HAP-1 (cell line): ENCODE results near the gene MYMK.

Source experiments
- DNase-seq, 2 experiments: peaks; one replicate each; pipeline ENCODE4 v3.0.0-alpha.2; 2016 to 2020; ENCODE audit warnings: low spot score in 2 of 2
- H3K27me3 ChIP-seq: fragments of 250-450 bp; sonication (Bioruptor Pico); 2 replicates; pipeline ENCODE4 v1.5.1; 2020; ENCODE audit warnings: low read depth, mild to moderate bottlenecking, moderate library complexity
- H3K36me3 ChIP-seq: fragments of 250-450 bp; sonication (Bioruptor Pico); replicated peaks from 2 replicates; pipeline ENCODE4 v1.5.1; 2020; ENCODE audit warnings: mild to moderate bottlenecking
- H3K4me1 ChIP-seq: fragments of 250-450 bp; sonication (Bioruptor Pico); 2 replicates; pipeline ENCODE4 v1.5.1; 2020; ENCODE audit warnings: mild to moderate bottlenecking
- H3K4me3 ChIP-seq: fragments of 250-450 bp; sonication (Bioruptor Pico); 2 replicates; pipeline ENCODE4 v1.5.1; 2020; ENCODE audit warnings: mild to moderate bottlenecking, moderate library complexity
- H3K9me3 ChIP-seq: fragments of 250-450 bp; sonication (Bioruptor Pico); 2 replicates; pipeline ENCODE4 v1.5.1; 2020; ENCODE audit warnings: mild to moderate bottlenecking, moderate library complexity
- in situ Hi-C: fragments of 300-500 bp; cut with MboI; formaldehyde crosslinking; loops from 3 replicates; pipeline ENCODE4 v1.14.3; 2020; ENCODE audit warnings: low sequenced_read_pairs, inconsistent platforms, mixed read lengths

MYMK gene

DNA sequence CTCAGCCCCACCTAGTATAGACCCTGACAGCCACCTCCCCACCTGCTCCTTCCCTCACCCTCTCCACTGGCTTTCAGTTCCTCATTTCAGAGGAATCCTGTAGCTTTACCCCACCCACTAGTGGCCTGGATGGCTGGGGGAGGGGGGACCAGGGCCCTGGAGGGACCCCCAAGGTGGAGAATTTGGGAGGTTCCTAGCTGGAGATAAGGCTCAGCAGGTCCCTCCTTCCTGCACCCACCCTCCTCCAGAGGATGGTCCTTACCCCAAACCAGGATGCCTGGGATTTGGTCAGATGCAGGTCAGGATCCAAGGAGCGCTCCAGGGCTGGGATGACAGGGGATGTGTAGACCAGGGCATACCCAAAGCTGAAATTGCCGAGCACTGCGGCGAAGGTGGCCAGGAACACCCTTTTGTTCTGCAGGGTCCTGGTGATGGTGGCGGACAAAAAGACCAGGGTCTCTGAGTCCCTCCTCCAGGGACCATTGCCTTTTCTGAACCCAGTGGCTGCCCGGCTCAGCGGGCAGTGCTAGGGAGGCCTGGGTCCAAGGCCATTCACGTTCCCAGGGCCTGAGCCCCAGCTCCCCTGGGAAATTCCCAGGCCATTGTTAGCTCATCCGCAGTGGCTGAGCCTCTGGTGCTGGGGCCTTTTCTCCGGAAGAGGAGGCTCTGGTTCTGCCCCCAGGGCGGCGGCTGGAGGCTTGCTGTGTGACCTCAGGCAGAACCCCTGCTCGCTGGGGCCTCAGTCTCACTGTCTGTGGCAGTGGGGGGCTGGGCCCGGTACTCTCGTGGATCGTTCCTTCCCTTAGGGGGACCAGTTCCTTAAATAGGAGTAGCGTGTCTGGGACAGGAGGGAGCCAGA is 46.5 kb downstream of the MYMK start:
- peaks cover 14% of the 10 kb centered on the region for H3K4me1 ChIP-seq
- in situ Hi-C loops: loop anchor here (25.0 kb wide), 1 partner anchor 441 kb away; the partner anchor contains the start of gene GTF3C5

DNA sequence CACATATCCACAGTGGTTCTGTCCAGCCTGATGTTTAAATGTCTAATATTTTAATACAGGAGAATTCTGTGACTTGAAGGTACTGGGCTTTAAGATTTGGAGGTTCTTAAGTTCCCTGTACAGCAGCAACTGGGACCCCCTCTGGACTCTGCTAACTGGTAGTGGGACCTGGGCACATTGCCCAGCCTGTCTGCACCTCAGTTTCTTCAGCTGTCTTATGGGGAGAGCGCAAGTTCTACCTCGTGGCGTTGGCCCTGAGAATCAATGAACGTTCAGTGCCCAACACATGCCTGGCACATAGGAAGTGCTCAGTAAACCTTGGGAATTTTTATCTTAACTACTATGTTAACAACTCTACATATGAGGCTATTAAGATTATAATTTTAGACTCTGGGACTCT is 47.3 kb downstream of the MYMK start:
- H3K27me3 ChIP-seq: no peaks in the 10 kb centered on the region
- H3K36me3 ChIP-seq: no peaks in the 10 kb centered on the region
- no peak for DNase-seq
- H3K4me1 ChIP-seq: peaks cover 14% of the 10 kb centered on the region
- H3K9me3 ChIP-seq: no peaks in the 10 kb centered on the region
- in situ Hi-C loops: loop anchor here (25.0 kb wide), 1 partner anchor 440 kb away; the partner anchor contains the start of gene GTF3C5
- no peak overlapping the region for H3K4me3 ChIP-seq

More for the DNA sequence above, 46.5 kb downstream of the MYMK start:
- H3K27me3 ChIP-seq: no peaks in the 10 kb centered on the region
- peak; percentile 20 to 73 for DNase-seq
- H3K9me3 ChIP-seq: no peaks in the 10 kb centered on the region
- H3K4me3 ChIP-seq: peak overlapping the region; percentile 56
- no peaks in the 10 kb centered on the region for H3K36me3 ChIP-seq

DNA sequence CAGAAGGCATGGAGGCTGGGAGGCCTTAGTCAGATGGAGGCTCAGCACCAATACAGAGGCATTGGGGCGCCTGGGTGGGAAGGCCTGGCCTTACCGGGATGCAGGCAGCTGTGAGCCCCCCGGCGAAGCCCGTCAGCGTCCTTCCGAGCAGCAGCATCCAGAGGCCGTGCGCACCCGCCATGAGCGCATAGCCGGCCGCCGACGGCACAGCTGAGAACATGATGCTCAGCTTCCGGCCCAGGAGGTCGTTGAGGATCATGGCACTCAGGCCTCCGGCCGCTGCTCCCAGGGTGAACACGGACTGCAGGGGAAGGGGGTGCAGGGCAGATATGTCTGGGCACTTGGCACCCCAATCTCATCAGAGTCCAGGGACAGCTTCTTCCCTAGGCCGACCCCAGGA is 47.8 kb downstream of the MYMK start:
- H3K36me3 ChIP-seq: no peaks in the 10 kb centered on the region
- no peaks in the 10 kb centered on the region for H3K9me3 ChIP-seq
- no peak for DNase-seq
- H3K4me3 ChIP-seq: no peak overlapping the region
- H3K27me3 ChIP-seq: no peaks in the 10 kb centered on the region
- in situ Hi-C loops: loop anchor here (25.0 kb wide), 1 partner anchor 440 kb away; the partner anchor contains the start of gene GTF3C5
- H3K4me1 ChIP-seq: peaks cover 14% of the 10 kb centered on the region

DNA sequence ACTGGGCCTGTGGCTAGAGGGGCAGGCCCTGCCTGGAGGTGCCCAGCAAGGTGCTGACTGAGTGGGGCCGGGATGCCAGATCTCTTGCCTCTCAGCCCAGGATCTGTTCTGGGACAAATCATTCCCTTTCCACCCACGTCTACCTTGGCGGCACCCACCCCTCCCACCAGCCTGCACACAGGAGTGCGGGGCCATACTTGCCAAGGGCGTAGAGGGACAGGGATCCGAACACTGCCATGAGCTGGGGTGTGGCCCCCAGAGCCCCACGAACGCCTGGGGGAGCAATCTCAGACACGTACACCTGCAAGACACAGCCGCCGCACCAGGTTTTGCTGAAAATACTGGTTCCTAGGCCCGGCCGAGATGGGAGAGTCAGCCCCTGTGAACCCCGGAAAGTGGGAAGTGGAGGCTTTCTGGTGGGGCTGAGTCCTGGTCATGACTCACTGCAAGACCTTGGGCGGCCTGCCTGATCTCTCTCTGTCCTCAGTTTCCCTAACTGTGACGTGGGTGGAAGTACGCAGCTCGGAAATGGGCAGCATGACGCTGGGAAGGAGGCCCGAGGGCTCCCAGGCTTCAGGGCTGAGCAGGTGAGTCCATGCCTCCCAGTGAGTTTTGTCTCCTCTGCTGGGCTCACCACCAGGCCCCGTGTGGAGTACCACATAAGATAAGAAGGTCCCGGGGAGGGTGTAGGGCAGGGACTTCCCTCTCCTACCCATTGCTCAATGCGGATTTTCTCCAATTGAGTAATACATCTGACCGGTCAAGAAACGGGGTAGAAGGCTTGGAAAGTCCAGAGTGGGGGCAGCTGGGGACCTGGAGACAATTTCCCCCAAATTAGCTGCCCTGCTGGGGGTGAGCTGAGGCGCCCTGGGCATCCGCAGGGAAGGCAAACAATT is 48.5 kb downstream of the MYMK start:
- no peak for DNase-seq
- Histone ChIP-seq H3K9me3 (no peaks in the 10 kb centered on the region), H3K4me1 (peaks cover 14% of the 10 kb centered on the region), H3K36me3 (no peaks in the 10 kb centered on the region), H3K4me3 (no peak overlapping the region), H3K27me3 (no peaks in the 10 kb centered on the region)
- in situ Hi-C loops: loop anchor here (25.0 kb wide), 1 partner anchor 439 kb away; the partner anchor contains the start of gene GTF3C5

DNA sequence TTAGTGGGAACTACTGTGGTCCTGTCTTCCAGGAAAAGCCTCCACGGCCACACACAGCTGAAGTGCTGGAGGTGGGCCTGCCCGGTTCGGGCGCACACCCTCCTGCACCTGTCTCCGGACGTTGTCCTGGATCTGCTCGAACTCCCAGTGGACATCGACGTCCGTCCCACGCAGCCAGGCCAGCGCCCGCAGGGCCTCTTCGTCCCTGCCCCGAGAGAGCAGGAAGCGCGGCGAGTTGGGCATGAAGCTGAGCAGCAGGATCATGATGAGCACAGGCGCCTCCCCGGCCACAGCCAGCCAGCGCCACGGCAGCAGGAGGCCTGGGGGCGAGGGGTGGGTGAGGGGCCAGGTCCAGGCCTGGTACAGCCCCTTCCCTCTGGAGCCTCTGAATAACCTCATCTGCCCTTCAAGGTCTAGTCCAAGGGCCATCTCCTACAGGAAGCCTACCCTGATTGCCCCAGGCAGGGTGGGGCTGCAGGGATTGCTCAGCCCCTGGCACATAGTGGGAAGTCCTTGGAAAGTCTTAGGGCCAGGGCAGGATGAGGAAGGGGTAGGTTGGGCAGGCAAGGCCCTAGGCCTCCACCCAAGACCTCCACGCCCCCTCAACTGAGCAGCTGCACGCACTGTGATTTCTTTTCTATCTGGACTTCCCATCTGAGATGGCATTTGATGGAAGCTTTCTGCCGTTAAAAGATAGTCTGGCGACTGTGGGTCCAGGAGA is 49.3 kb downstream of the MYMK start:
- Histone ChIP-seq H3K4me1 (peaks cover 14% of the 10 kb centered on the region), H3K9me3 (no peaks in the 10 kb centered on the region), H3K36me3 (no peaks in the 10 kb centered on the region), H3K27me3 (no peaks in the 10 kb centered on the region), H3K4me3 (no peak overlapping the region)
- in situ Hi-C loops: loop anchor here (25.0 kb wide), 1 partner anchor 438 kb away; the partner anchor contains the start of gene GTF3C5
- DNase-seq: no peak

DNA sequence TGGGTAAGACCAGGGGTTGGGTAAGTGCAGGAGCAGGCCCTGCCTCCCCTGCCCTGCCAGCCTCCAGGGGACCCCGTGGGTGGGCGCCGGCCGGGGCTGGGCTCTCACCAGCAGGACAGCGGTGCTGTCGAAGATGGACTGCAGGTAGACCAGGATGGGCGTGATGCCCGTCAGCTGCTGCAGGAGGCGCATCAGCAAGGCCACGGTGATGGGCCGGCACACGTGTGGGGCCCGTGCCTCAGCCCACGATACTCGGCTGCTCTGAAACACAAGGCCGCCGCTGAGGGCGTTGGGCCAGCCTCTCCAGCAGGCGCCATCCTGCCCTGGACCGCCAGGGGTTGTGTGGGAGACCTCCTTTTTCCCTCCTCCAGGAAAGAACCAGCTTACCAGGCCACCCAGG is 49.9 kb downstream of the MYMK start:
- no peak for DNase-seq
- in situ Hi-C loops: loop anchor here (25.0 kb wide), 1 partner anchor 438 kb away; the partner anchor contains the start of gene GTF3C5
- H3K9me3 ChIP-seq: no peaks in the 10 kb centered on the region
- peaks cover 13% of the 10 kb centered on the region for H3K4me1 ChIP-seq
- no peaks in the 10 kb centered on the region for H3K27me3 ChIP-seq
- H3K36me3 ChIP-seq: no peaks in the 10 kb centered on the region
- no peak overlapping the region for H3K4me3 ChIP-seq

DNA sequence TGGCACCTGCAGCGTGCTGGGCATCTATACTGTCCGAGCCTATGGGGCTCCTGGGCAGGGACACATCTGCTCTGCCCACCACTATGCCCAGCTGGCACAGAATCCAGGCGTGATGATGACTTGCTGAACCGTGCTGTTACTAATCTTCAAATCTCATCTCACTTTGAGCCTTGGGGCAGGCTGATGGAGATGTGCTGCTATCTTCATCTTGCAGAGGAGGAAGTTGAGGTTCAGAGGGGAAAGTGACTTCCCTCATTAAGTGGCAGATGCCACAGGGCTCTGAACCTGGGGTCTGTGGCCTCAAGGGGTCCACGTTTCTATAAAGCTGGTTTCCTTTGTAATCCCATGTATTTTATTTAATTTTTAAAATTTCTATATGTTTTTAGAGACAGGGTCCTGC is 50.5 kb downstream of the MYMK start:
- no peaks in the 10 kb centered on the region for H3K9me3 ChIP-seq
- H3K27me3 ChIP-seq: no peaks in the 10 kb centered on the region
- H3K4me1 ChIP-seq: peaks cover 7% of the 10 kb centered on the region
- in situ Hi-C loops: no loop called here
- H3K36me3 ChIP-seq: no peaks in the 10 kb centered on the region
- DNase-seq: no peak
- no peak overlapping the region for H3K4me3 ChIP-seq

DNA sequence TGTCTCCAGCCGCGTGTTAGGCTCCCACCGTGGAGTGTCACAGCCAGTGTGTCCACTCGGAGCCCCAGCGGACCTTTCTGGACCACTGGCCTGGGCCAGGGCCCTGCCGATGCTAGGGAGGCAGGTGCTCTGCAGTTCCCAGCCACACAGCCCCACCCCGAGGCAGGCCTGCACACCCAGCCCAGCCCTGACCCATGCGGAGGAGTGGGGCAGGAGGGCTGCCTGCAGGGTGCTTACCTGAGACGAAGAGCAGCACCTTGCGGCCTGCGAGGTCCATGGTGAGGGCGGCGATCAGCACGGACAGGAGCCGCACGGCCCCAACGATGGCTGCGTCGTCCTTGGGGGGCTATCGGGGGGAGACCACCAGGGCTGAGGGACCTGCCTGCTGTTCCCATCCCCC is 51.0 kb downstream of the MYMK start:
- Histone ChIP-seq H3K27me3 (no peaks in the 10 kb centered on the region), H3K4me3 (no peak overlapping the region), H3K36me3 (no peaks in the 10 kb centered on the region), H3K9me3 (no peaks in the 10 kb centered on the region), H3K4me1 (peaks cover 7% of the 10 kb centered on the region)
- DNase-seq: no peak
- in situ Hi-C loops: no loop called here

DNA sequence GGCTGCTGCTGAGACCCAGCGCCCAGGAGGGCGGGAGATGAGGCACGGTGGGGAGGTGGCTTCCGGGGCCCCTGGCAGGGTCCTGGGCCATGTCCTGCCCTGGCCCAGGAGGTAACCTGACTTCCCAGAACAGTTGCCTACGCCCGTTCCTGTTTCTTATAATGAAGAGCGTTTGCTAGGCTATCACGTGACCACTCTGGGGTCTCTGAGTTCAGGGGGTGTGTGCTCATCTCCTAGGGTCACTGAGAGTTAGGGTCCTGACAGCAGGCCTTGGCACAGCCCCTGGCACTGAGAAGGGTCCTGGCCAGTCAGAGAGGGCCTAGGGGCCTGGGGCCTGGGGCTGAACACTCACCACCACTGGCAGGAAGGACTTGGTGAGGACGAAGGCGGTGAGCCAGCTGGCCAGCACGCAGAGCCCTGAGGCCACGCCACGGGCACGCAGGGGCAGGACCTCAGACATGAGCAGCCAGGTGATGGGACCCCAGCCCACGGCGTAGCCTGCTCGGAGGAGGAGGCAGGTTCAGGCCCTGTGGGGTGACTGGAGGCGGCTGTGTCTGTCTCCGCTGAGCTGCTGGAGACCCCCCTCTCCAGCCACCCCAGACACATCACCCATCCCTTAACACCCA is 51.9 kb downstream of the MYMK start:
- DNase-seq: no peak
- in situ Hi-C loops: no loop called here
- H3K4me1 ChIP-seq: peaks cover under 1% of the 10 kb centered on the region

DNA sequence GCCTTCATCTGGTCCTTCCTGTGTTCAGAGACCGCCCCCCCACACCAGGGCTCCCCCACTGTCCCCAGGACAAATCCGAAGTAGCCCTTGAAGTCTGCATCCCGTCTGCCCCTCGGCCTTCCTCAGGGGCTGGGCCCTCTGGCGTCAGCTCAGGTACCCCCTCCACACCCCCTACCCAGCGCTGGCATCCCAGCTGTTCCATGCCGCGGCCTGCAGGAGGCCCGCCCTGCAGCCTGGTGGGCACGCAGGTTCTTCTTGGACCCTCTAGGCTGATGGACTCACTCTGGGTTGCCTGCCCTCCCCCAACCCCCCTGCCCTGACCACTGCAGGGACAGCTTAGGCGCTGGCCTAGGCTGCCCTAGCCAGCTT is 52.5 kb downstream of the MYMK start:
- H3K4me1 ChIP-seq: no peaks in the 10 kb centered on the region
- DNase-seq: no peak
- H3K27me3 ChIP-seq: no peaks in the 10 kb centered on the region
- H3K36me3 ChIP-seq: no peaks in the 10 kb centered on the region
- H3K9me3 ChIP-seq: no peaks in the 10 kb centered on the region
- no peak overlapping the region for H3K4me3 ChIP-seq
- in situ Hi-C loops: no loop called here

More for the DNA sequence above, 51.9 kb downstream of the MYMK start:
- Histone ChIP-seq H3K4me3 (no peak overlapping the region), H3K27me3 (no peaks in the 10 kb centered on the region), H3K36me3 (no peaks in the 10 kb centered on the region), H3K9me3 (no peaks in the 10 kb centered on the region)

DNA sequence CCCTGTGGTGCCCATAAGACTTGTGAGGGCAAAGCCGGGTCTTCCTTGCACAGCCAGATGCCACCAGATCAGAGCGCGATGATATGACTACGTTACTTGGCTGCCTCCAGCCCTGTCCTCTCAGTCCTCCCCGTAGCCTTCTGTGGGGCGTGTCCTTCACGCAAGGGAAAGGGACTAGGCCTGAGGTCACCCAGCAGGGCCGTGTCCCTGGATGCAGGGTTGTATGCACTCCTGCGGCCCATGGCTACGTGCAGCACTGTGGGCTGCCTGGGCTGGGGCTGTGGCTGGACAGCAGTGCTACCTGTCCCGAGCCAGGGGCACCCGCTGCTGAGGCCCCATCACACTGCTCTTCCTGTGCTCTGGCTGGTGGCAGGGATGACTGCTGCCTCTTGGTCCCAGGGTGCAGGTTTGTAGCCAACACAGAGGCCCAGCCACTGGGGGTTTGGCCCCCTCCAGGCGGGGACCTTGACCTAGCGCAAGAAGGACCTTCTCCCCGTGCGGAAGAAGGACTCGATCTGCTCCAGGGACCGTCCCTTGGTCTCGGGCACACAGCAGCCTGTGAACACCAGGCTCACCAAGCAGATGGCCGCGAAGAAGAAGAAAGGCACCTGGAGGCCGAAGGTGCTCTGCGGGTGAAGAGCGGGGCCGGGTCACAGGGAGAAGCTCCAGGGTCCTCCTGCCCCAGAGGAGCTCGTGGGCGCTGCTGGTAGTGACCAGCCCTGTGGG is 53.0 kb downstream of the MYMK start:
- in situ Hi-C loops: no loop called here
- no peaks in the 10 kb centered on the region for H3K36me3 ChIP-seq
- H3K4me1 ChIP-seq: no peaks in the 10 kb centered on the region

DNA sequence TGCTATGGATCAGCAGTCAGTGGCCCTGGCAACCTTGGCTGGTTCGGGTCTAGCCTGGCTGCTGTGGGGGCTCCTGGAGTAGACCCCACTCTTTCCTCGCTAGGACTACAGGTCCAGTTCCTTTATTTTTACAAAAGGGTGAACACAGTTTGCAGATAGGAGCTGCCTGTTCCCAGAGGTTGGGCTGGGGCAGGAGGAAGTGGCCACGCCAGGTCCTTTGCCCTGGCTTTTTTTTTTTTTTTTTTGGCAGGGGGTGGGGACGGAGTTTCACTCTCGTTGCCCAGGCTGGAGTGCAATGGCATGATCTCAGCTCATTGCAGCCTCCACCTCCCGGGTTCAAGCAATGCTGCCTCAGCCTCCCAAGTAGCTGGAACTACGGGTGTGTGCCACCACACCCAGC is 53.8 kb downstream of the MYMK start:
- H3K36me3 ChIP-seq: no peaks in the 10 kb centered on the region
- no peaks in the 10 kb centered on the region for H3K4me1 ChIP-seq
- in situ Hi-C loops: no loop called here
- H3K9me3 ChIP-seq: no peaks in the 10 kb centered on the region
- H3K4me3 ChIP-seq: no peak overlapping the region
- DNase-seq: no peak
- no peaks in the 10 kb centered on the region for H3K27me3 ChIP-seq

More for the DNA sequence above, 53.0 kb downstream of the MYMK start:
- DNase-seq: no peak
- Histone ChIP-seq H3K9me3 (no peaks in the 10 kb centered on the region), H3K27me3 (no peaks in the 10 kb centered on the region), H3K4me3 (no peak overlapping the region)
